GM19468 (cell line): ENCODE measurements around the gene HSD17B14.
"Not testable (repeated sequence)": the region's sequence is repeated elsewhere in the genome, so short reads cannot be mapped to it uniquely, and the experiment has no call there.

Source experiments
- ATAC-seq: cut with Tn5 transposase; IDR thresholded peaks from one replicate; pipeline ENCODE4 v1.9.1; 2021; ENCODE audit warnings: mild to moderate bottlenecking, moderate library complexity, moderate number of reproducible peaks; ENCODE audit not compliant: unreplicated experiment; ENCODE audit errors: extremely low read depth

Gene HSD17B14

GRCh38 chr19:48836089-48837017 is at the start of gene HSD17B14:
TSS of gene HSD17B14 (minus strand) at chr19:48836491. CDS start at chr19:48836411, 80 bp downstream.
- no peak for ATAC-seq

GRCh38 chr19:48883726-48884125 is 47.4 kb upstream of the HSD17B14 start:
- ATAC-seq, result no peak

GRCh38 chr19:48881741-48882657 is 45.7 kb upstream of the HSD17B14 start:
- ATAC-seq, result no peak

GRCh38 chr19:48879696-48880095 is 43.4 kb upstream of the HSD17B14 start:
- not testable (repeated sequence) for ATAC-seq

- ATAC-seq, result no peak
Observed at GRCh38 chr19:48879025-48879637, 42.8 kb upstream of the HSD17B14 start.

GRCh38 chr19:48878196-48879024 is 42.1 kb upstream of the HSD17B14 start:
- ATAC-seq, result no peak

GRCh38 chr19:48877855-48878195 is 41.5 kb upstream of the HSD17B14 start:
- no peak for ATAC-seq

GRCh38 chr19:48876043-48876981 is 40.0 kb upstream of the HSD17B14 start:
- not testable (repeated sequence) for ATAC-seq

- no peak for ATAC-seq
Observed at GRCh38 chr19:48874303-48875135, 38.2 kb upstream of the HSD17B14 start.

GRCh38 chr19:48873476-48874302 is 37.4 kb upstream of the HSD17B14 start:
- no peak for ATAC-seq

- ATAC-seq, result no peak
Observed at GRCh38 chr19:48872884-48873475, 36.7 kb upstream of the HSD17B14 start.

- no peak for ATAC-seq
Observed at GRCh38 chr19:48872182-48872883, 36.0 kb upstream of the HSD17B14 start, which contains the start of gene PPP1R15A. TSS of gene PPP1R15A (plus strand) at chr19:48872421. CDS start at chr19:48873234, 813 bp downstream.

GRCh38 chr19:48871471-48872181 is 35.3 kb upstream of the HSD17B14 start:
- not testable (repeated sequence) for ATAC-seq

- ATAC-seq, result no peak
Observed at GRCh38 chr19:48870048-48870447, 33.8 kb upstream of the HSD17B14 start.
